Ascending aorta (tissue), 2 donors: ENCODE measurements around the gene RCN1. TPM values are rescaled to one million over a fixed set of nuclear protein-coding genes. Genes with fewer than 3 reads are reported as not detected.
"Not testable (repeated sequence)": the region's sequence is repeated elsewhere in the genome, so short reads cannot be mapped to it uniquely, and the experiment has no call there.

Experiments used
- DNase-seq, 2 donors: peaks; one replicate each; pipeline ENCODE4 v3.0.0-alpha.2; 2019; ENCODE audit warnings: low spot score in 2 of 2
- H3K27ac ChIP-seq, 2 donors: fragments of 200-600 bp; sonication (generic); one replicate each; pipeline ENCODE4 v1.5.1; 2016 to 2017; ENCODE audit warnings: mild to moderate bottlenecking in 1 of 2
- H3K27me3 ChIP-seq: fragments of 200-600 bp; sonication (generic); one replicate; pipeline ENCODE4 v1.5.1; 2017
- H3K36me3 ChIP-seq, 2 donors: fragments of 200-600 bp; sonication (generic); one replicate each; pipeline ENCODE4 v1.5.1; 2016
- H3K4me1 ChIP-seq, 2 donors: fragments of 200-600 bp; sonication (generic); one replicate each; pipeline ENCODE4 v1.5.1; 2016 to 2017; ENCODE audit warnings: mild to moderate bottlenecking in 1 of 2
- H3K4me3 ChIP-seq, 2 donors: fragments of 200-600 bp; sonication (generic); one replicate each; pipeline ENCODE4 v1.5.1; 2016 to 2017; ENCODE audit warnings: mild to moderate bottlenecking in 1 of 2
- H3K9me3 ChIP-seq, 2 donors: fragments of 200-600 bp; sonication (generic); one replicate each; pipeline ENCODE4 v1.5.1; 2016
- CTCF ChIP-seq, 3 experiments: fragments of 200-600 bp in 2 of 3; fragments of 450-650 bp in 1 of 3; sonication (generic) in 2 of 3; IDR thresholded peaks; one replicate each; pipeline ENCODE4 v1.5.1; 2016 to 2019; ENCODE audit warnings: antibody characterized with exemption in 3 of 3, mild to moderate bottlenecking in 1 of 3, moderate library complexity in 1 of 3
- intact Hi-C: fragments of 100-400 bp; cut with DNase I; formaldehyde crosslinking; loops from one replicate; pipeline ENCODE4 v1.15.1; 2023
- total RNA-seq: library from RNA; depleted of rRNA; stranded (reverse); fragments of >200 nt; gene quantifications from one replicate; pipeline ENCODE4 v1.1.0, GENCODE V29; 2016

Gene RCN1
- total RNA-seq, 1 donor from 2014 or later = 85.0 TPM

DNA sequence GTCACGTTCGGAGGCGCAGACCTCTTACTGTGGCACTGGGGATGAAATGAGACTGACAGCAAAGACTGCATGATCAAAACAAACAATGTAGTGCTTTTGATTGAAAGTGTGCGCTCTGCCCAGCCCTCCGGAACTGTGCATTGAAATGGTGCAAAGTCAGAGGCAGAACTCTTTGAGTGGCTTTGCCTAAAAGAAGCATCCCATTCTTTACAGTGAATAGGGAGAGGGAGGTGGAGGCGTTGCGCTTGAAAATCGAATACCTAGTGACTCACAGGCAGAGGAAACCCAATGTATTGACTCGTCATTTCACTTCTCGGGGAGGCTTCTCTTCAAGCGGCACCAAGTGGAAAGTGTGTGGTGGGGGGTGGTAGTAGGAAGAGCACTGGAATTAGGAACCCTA is 10.9 kb downstream of the RCN1 start:
- H3K4me3 ChIP-seq = no peak overlapping the region
- H3K9me3 ChIP-seq = no peaks in the 10 kb centered on the region
- H3K27ac ChIP-seq = no peak overlapping the region
- intact Hi-C loops = no loop called here
- DNase-seq = no peak
- peaks cover 37 to 70% of the 10 kb centered on the region in 2 donors for H3K36me3 ChIP-seq
- H3K4me1 ChIP-seq = no peaks in the 10 kb centered on the region
- no peak for TF ChIP-seq CTCF (IDR thresholded peaks at IDR 0.05)
- no peaks in the 10 kb centered on the region for H3K27me3 ChIP-seq

- peaks cover 37 to 60% of the 10 kb centered on the region in 2 donors for H3K36me3 ChIP-seq
- DNase-seq, H3K4me1 ChIP-seq, H3K9me3 ChIP-seq, H3K27me3 ChIP-seq, H3K4me3 ChIP-seq, H3K27ac ChIP-seq, intact Hi-C loops: not testable (repeated sequence)
Observed at GRCh38 chr11:32103121-32103719, 12.3 kb downstream of the RCN1 start.

DNA sequence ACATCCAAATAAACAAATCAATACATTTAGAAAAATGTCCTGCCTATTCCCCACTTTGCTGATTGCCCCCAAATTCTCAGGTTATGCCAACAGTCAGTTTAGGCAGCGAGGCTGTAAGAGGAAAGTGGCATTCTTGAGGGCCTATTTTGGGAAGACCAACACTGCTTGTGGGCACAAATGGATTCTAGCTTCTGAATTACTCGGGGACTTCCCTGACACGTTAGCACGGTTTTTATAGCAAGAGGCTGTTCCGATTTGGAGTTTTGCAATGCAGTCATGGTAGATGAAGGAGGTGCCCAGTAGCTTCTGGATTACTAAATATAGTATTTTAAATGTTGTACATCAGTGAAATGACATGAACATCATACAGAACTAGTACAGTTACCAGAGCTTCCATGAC is 13.1 kb downstream of the RCN1 start:
- Histone ChIP-seq H3K4me3 (no peak overlapping the region), H3K9me3 (no peaks in the 10 kb centered on the region), H3K27ac (peak overlapping the region in 1 of 2 donors; percentile 12), H3K36me3 (peaks cover 33 to 53% of the 10 kb centered on the region in 2 donors), H3K27me3 (no peaks in the 10 kb centered on the region), H3K4me1 (no peaks in the 10 kb centered on the region)
- TF ChIP-seq CTCF (IDR thresholded peaks at IDR 0.05) = no peak
- DNase-seq = no peak
- intact Hi-C loops = no loop called here

DNA sequence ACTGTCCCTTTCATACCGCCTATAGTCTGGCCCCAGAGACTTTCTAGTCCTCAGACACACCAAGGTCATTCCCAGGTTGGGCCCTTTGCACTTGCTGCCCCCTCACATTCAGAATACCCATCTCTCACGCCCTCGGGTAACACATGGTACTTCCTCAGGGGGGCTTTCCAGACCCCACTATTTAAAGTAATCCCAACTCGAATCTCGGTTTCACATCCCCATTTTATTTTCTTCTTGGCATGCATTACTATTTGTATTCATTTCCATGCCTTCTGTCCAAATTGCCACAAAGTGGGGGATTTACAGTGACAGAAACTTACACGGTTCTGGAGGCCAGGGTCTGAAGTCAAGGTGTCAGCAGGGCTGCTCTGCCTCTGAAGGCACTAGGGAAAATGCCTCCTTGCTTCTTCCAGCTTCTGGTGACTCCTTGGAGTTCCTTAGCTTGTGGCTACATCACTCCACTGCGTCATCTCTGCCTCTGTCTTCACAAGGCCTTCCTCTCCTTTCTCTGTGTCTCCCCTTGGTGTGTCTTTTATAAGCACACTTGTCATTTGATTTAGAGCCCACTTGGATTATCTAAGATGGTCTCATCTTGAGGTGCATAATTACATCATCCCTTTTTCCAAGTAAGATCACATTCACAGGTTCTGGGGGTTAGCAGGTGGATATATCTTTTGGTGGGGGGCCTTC is 15.1 kb downstream of the RCN1 start:
- H3K36me3 ChIP-seq = peaks cover 13 to 32% of the 10 kb centered on the region in 2 donors

GRCh38 chr11:32107647-32108046 is 16.8 kb downstream of the RCN1 start:
- intact Hi-C loops = no loop called here
- no peak overlapping the region for H3K27ac ChIP-seq
- no peaks in the 10 kb centered on the region for H3K27me3 ChIP-seq
- no peak for DNase-seq
- peaks cover 6 to 16% of the 10 kb centered on the region in 2 donors for H3K36me3 ChIP-seq
- no peak overlapping the region for H3K4me3 ChIP-seq
- no peak for TF ChIP-seq CTCF (IDR thresholded peaks at IDR 0.05)
- no peaks in the 10 kb centered on the region for H3K4me1 ChIP-seq
- no peaks in the 10 kb centered on the region for H3K9me3 ChIP-seq

More for the DNA sequence above, 15.1 kb downstream of the RCN1 start:
- H3K4me3 ChIP-seq = no peak overlapping the region
- H3K9me3 ChIP-seq = no peaks in the 10 kb centered on the region
- H3K27me3 ChIP-seq = no peaks in the 10 kb centered on the region
- intact Hi-C loops = no loop called here
- TF ChIP-seq CTCF (IDR thresholded peaks at IDR 0.05) = no peak
- no peak for DNase-seq
- no peaks in the 10 kb centered on the region for H3K4me1 ChIP-seq
- H3K27ac ChIP-seq = no peak overlapping the region

- Histone ChIP-seq H3K4me1 (no peaks in the 10 kb centered on the region), H3K27ac (no peak overlapping the region), H3K27me3 (no peaks in the 10 kb centered on the region), H3K36me3 (peaks cover 4 to 7% of the 10 kb centered on the region in 2 donors), H3K9me3 (no peaks in the 10 kb centered on the region), H3K4me3 (no peak overlapping the region)
- no peak for DNase-seq
- intact Hi-C loops = no loop called here
- TF ChIP-seq CTCF (IDR thresholded peaks at IDR 0.05) = no peak
Observed at GRCh38 chr11:32108576-32108975, 17.7 kb downstream of the RCN1 start.
